PC-9 (cell line): ENCODE results near the gene SMCO3. TPM values are rescaled to one million over a fixed set of nuclear protein-coding genes. Genes with fewer than 3 reads are reported as not detected.

ENCODE experiments used
- BruUV-seq: library from RNA; stranded (reverse); fragments of 400-500 nt; replicated peaks from 2 replicates; lab custom pipeline; 2021; lab: Mats Ljungman, UMichigan
- CTCF ChIA-PET: fragments of 300-600 bp; sonication (Branson Sonifier 250); formaldehyde crosslinking; loops from one replicate; lab custom pipeline; 2022; ENCODE audit warnings: antibody characterized with exemption; lab: Charles Lee
- POLR2A ChIA-PET: fragments of 300-600 bp; sonication (Branson Sonifier 250); formaldehyde crosslinking; loops from one replicate; lab custom pipeline; 2022; ENCODE audit warnings: antibody characterized with exemption; ENCODE audit not compliant: unreplicated experiment; lab: Charles Lee
- DNase-seq, 2 experiments: peaks; one replicate each; pipeline versions ENCODE4 v3.0.0 to v3.0.0-alpha.2; 2015 to 2022; ENCODE audit warnings: mixed read lengths in 1 of 2
- H2AFZ ChIP-seq: fragments of 200-600 bp; sonication (generic); 2 replicates; pipeline ENCODE4 v1.8.1; 2017; ENCODE audit warnings: antibody characterized with exemption
- H3F3A ChIP-seq: fragments of 200-600 bp; sonication (generic); 2 replicates; pipeline ENCODE4 v1.8.1; 2017; ENCODE audit warnings: antibody characterized with exemption, mild to moderate bottlenecking, low read depth; ENCODE audit not compliant: insufficient read depth
- H3K27ac ChIP-seq: fragments of 200-600 bp; sonication (generic); 2 replicates; pipeline ENCODE4 v1.6.1; 2016; ENCODE audit warnings: mixed run types
- H3K27me3 ChIP-seq: fragments of 200-600 bp; sonication (generic); 2 replicates; pipeline ENCODE4 v1.6.1; 2016; ENCODE audit warnings: low read depth, mixed run types; ENCODE audit not compliant: insufficient read depth
- H3K36me3 ChIP-seq: fragments of 200-600 bp; sonication (generic); 2 replicates; pipeline ENCODE4 v1.6.1; 2016; ENCODE audit warnings: low read depth, mixed run types
- H3K4me1 ChIP-seq: fragments of 200-600 bp; sonication (generic); replicated peaks from 2 replicates; pipeline ENCODE4 v1.6.1; 2016; ENCODE audit warnings: mixed run types; ENCODE audit not compliant: insufficient read depth
- H3K4me2 ChIP-seq: fragments of 200-600 bp; sonication (generic); 2 replicates; pipeline ENCODE4 v1.6.1; 2017; ENCODE audit warnings: mixed run types
- H3K4me3 ChIP-seq: fragments of 200-600 bp; sonication (generic); 2 replicates; pipeline ENCODE4 v1.6.1; 2016; ENCODE audit warnings: mixed run types
- H3K79me2 ChIP-seq: fragments of 200-600 bp; sonication (generic); 2 replicates; pipeline ENCODE4 v1.6.1; 2017; ENCODE audit warnings: low read depth, mixed run types
- H3K9me2 ChIP-seq: fragments of 200-600 bp; sonication (generic); 2 replicates; pipeline ENCODE4 v1.8.1; 2017; ENCODE audit warnings: mild to moderate bottlenecking; ENCODE audit not compliant: insufficient read depth
- H3K9me3 ChIP-seq: fragments of 200-600 bp; sonication (generic); 2 replicates; pipeline ENCODE4 v1.8.1; 2016; ENCODE audit warnings: low read depth; ENCODE audit not compliant: insufficient read depth
- H4K20me1 ChIP-seq: fragments of 200-600 bp; sonication (generic); 2 replicates; pipeline ENCODE4 v1.8.1; 2017; ENCODE audit not compliant: insufficient read depth
- EZH2 ChIP-seq: fragments of 200-600 bp; sonication (generic); IDR thresholded peaks from 2 replicates; pipeline ENCODE4 v1.8.0; 2017; ENCODE audit warnings: antibody characterized with exemption, low read depth
- intact Hi-C: fragments of 100-400 bp; cut with micrococcal nuclease; formaldehyde crosslinking; loops from one replicate; pipeline ENCODE4 v1.10.0; 2022; ENCODE audit not compliant: unreplicated experiment
- total RNA-seq: library from RNA; stranded (reverse); gene quantifications from 2 replicates; pipeline ENCODE4 v1.2.3, GENCODE V29; 2021
- TF ChIP-seq, protein P1 (sequence below): fragments of 200-600 bp; sonication (generic); conservative IDR thresholded peaks from 2 replicates; pipeline ENCODE4 v1.6.1; 2017; ENCODE audit warnings: mixed run types, antibody characterized with exemption, mild to moderate bottlenecking, moderate library complexity

Gene SMCO3
- total RNA-seq, 1 experiment from 2014 or later = not detected

DNA sequence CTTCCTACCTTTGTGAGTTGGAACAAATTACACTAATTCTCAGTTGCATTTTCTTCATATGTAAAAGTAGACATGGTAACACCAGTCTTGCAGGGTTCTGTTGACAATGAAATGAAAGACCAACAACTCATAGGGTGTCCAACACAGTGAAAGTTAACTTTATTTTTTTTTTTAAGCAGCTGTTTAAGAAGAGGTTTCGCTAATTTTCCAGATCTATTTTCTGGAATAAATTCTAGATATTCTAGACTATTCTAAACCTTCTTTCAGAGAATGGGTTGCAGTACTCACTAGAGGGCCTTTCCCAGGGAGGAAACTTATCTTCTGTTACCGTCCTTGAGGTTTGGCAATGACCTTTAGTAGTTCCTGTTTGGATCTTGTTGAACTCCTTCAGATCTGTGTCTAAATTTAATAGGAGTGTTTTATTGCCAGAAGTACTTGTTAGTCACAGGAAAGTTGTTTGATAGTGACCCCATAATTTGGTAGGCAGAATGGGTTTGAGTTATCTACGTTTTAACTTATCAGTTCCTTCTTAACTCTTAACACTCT, 32.1 kb upstream of the SMCO3 start:
- Histone ChIP-seq H3K9me3 (no peaks in the 10 kb centered on the region), H3K79me2 (no peaks in the 10 kb centered on the region), H3K9me2 (no peaks in the 10 kb centered on the region), H3K4me3 (no peak overlapping the region), H3K4me2 (0 out of 2 replicates have a peak overlapping the region, but pooled peaks have one; percentile 23), H3K27me3 (no peaks in the 10 kb centered on the region), H3K36me3 (no peaks in the 10 kb centered on the region), H2AFZ (no peak overlapping the region), H3K4me1 (peaks cover 32% of the 10 kb centered on the region), H4K20me1 (no peaks in the 10 kb centered on the region), H3F3A (no peaks in the 10 kb centered on the region), H3K27ac (no peak overlapping the region)
- ChIA-PET CTCF (interaction anchor here (1.1 kb wide), 1 partner anchor 150 kb away, joined by 3 read pairs; no protein-coding TSS in a partner anchor), POLR2A (no interaction called here)
- intact Hi-C loops = loop anchor here (10.0 kb wide), 2 partner anchors 309 to 611 kb away; no protein-coding TSS in a partner anchor
- no peak for DNase-seq
- no TSS peak for BruUV-seq
- no peak for TF ChIP-seq EZH2

DNA sequence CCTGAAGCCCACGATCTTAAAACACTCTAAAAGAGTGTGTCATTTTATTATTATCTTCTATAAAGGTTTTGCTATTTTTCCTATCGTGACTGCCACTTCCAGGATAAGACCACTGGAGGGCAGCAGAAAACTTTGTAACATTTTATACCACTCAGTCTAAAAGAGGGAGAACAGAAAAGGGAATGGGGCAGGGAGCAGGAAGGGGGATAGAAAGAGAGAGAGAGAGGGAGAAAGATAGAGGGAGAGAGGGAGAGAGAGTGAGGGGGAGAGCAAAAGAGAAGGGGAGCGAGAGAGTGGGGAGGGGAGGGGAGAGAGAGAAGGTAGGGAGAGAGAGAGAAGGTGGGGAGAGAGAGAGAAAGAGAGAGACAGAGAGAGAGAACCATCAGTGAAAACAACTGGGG, 31.4 kb upstream of the SMCO3 start:
- H2AFZ ChIP-seq = 0 out of 2 replicates have a peak overlapping the region, but pooled peaks have one; percentile 31
- BruUV-seq = no TSS peak
- POLR2A ChIA-PET = no interaction called here

DNA sequence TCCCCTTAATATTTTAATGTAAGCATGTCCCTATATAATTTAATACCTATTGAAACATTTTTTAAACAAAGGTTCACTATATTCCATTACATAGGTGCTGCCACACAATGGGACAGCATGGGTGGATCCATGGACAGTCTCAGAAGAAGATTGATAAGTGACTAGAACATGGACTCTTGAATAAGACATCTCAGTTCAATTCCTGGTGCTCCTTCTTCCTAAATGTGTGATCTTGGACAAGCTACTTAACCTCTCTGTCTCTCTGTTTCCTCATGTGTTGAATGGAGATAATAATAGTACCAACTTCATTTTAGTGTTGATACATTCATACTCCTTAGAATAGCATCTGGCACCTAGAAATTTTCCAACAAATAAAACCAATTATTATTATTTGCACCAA, 30.4 kb upstream of the SMCO3 start:
- no peak for TF ChIP-seq EZH2
- TF ChIP-seq, protein P1, sequence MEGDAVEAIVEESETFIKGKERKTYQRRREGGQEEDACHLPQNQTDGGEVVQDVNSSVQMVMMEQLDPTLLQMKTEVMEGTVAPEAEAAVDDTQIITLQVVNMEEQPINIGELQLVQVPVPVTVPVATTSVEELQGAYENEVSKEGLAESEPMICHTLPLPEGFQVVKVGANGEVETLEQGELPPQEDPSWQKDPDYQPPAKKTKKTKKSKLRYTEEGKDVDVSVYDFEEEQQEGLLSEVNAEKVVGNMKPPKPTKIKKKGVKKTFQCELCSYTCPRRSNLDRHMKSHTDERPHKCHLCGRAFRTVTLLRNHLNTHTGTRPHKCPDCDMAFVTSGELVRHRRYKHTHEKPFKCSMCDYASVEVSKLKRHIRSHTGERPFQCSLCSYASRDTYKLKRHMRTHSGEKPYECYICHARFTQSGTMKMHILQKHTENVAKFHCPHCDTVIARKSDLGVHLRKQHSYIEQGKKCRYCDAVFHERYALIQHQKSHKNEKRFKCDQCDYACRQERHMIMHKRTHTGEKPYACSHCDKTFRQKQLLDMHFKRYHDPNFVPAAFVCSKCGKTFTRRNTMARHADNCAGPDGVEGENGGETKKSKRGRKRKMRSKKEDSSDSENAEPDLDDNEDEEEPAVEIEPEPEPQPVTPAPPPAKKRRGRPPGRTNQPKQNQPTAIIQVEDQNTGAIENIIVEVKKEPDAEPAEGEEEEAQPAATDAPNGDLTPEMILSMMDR = no peak
- no peak overlapping the region for H3K4me2 ChIP-seq
- H3K27ac ChIP-seq = no peak overlapping the region
- intact Hi-C loops = loop anchor here (2.0 to 10.0 kb wide), 6 partner anchors 76 to 610 kb away; partner anchors contain the start of gene RERG
- H3K36me3 ChIP-seq = no peaks in the 10 kb centered on the region
- H3K4me3 ChIP-seq = no peak overlapping the region
- ChIA-PET CTCF (interaction anchor here (0.6 kb wide), 2 partner anchors 69 to 108 kb away, joined by 3 to 10 read pairs; no protein-coding TSS in a partner anchor), POLR2A (interaction anchor here (0.7 kb wide), 1 partner anchor 41 kb away, joined by 7 read pairs; the partner anchor contains the start of genes C12orf60 and WBP11)
- H3K27me3 ChIP-seq = no peaks in the 10 kb centered on the region
- no peaks in the 10 kb centered on the region for H3F3A ChIP-seq
- H3K9me3 ChIP-seq = peaks cover 2% of the 10 kb centered on the region; the same call in 1 of the 2 replicates
- H4K20me1 ChIP-seq = no peaks in the 10 kb centered on the region
- no TSS peak for BruUV-seq
- H3K4me1 ChIP-seq = peaks cover 33% of the 10 kb centered on the region
- DNase-seq = no peak
- H3K9me2 ChIP-seq = no peaks in the 10 kb centered on the region
- no peak overlapping the region for H2AFZ ChIP-seq
- H3K79me2 ChIP-seq = no peaks in the 10 kb centered on the region

More for the DNA sequence above, 31.4 kb upstream of the SMCO3 start:
- no peak overlapping the region for H3K4me3 ChIP-seq
- peak; percentile 40 to 52 for DNase-seq
- H3K36me3 ChIP-seq = no peaks in the 10 kb centered on the region
- no peaks in the 10 kb centered on the region for H4K20me1 ChIP-seq
- no peaks in the 10 kb centered on the region for H3F3A ChIP-seq
- CTCF ChIA-PET = interaction anchor here (1.1 kb wide), 1 partner anchor 150 kb away, joined by 3 read pairs; no protein-coding TSS in a partner anchor
- H3K9me2 ChIP-seq = no peaks in the 10 kb centered on the region
- peak overlapping the region; percentile 23; the same call in 1 of the 2 replicates for H3K4me2 ChIP-seq
- no peaks in the 10 kb centered on the region for H3K79me2 ChIP-seq
- no peak for TF ChIP-seq EZH2
- TF ChIP-seq, protein P1 = peak; percentile 93
- H3K4me1 ChIP-seq = peaks cover 33% of the 10 kb centered on the region
- no peaks in the 10 kb centered on the region for H3K9me3 ChIP-seq
- no peaks in the 10 kb centered on the region for H3K27me3 ChIP-seq
- intact Hi-C loops = loop anchor here (1.0 to 10.0 kb wide), 11 partner anchors 34 to 677 kb away; partner anchors contain the start of gene RERG
- no peak overlapping the region for H3K27ac ChIP-seq
